Measurements from ENCODE around the gene C1orf210.
A peak's percentile ranks its signal among the peaks of the same experiment; 100 is the strongest.

Gene C1orf210

DNA sequence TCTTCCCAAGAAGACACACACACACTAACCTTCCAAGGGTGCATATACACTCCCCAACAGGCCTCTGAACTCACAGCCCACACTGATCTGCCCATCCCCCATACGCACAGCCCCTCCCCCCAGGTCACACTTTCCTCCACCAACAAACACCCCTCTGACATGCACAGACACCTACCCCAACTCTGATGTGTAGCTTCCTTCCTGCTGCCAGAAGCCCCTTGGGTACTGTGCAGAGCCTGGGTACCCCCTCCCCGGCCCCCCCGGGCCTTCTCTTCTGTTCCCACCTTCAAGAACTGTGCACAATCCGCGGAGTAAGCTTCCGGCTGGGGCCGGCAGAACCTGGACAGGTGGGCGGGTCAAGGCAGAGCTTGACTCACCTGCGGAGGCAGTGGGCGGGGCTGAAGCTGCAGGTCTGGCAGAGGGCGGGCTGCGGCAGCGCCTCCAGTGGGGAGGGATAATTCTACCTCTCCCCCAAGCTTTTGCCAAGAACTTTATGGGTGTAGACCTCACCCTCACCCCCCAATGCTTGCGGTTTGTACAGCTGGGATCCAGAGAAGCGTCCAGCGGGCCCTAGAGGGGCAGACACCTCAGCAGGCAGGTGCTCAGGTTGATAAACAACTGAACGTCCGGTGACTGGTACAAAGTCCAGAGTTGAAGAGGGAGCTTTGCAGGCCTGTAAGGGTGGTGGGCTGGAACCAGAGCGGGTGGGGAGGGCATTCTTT lies at the start of gene C1orf210:
Gene C1orf210 (minus strand): TSS at position 313 of the 722 bp plus-strand sequence. CDS start 2,311 bp downstream, outside the sequence.
- Histone ChIP-seq H3K9me3 (ENCODE audit: control insufficient read depth in 2 of 2, low read length in 2 of 2) (no peaks in the 10 kb centered on the region), H3K27ac (ENCODE audit: low read depth in 2 of 2, low read length in 2 of 2) (peak within 1 kb of the TSS; percentile 92 to 98), H3K27me3 (ENCODE audit: control insufficient read depth in 2 of 2, insufficient read depth in 2 of 2, low read length in 2 of 2) (no peaks in the 10 kb centered on the region), H3K4me3 (ENCODE audit: low read length in 2 of 2) (peak within 1 kb of the TSS; percentile 83 to 92), H3K4me1 (ENCODE audit: control insufficient read depth in 2 of 2, insufficient read depth in 2 of 2, low read length in 2 of 2) (peaks cover 11 to 29% of the 10 kb centered on the region in 2 donors), H3K36me3 (ENCODE audit: control insufficient read depth in 2 of 2, insufficient read depth in 2 of 2, low read length in 2 of 2) (peaks cover 0 to 7% of the 10 kb centered on the region in 2 donors), H3K9ac (ENCODE audit: low read depth in 1 of 2, low read length in 2 of 2) (peak within 1 kb of the TSS; percentile 92 to 98)

DNA sequence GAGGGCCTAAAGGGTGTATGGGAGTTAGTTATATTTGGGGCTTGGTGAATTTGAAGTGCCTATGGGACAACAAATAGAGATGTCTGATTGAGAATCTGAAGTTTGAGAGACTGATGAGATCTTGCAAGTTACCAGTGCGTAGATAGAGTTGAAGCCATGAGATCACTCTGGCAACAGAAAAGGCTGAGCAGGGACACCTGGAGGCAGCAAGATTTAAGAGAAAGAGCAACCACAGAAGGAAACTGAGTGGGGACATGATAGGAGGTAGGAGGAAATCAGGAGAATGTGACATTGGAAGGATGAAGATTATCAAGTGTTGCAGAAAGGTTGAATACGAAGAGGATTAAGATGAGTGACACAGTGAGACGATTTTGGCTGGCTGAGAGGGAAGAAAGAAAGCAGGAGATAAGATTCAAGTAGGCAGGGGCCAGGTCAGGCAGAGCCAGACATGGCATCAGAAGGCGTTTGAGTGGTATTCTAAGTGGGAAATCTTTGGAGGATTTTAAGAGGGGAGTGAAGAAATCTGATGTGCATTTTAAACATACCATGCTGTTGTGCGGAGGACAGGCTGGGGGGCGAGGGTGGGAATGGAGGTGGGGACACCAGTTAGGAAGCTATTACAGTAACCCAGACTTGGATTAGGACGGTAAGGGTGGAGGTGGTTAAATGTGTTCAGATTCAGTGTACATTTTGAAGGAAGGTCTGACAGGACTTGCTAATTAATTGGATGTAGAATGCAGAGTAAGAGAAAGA lies 49.2 kb upstream of the C1orf210 start:
- no peaks in the 10 kb centered on the region for H3K9me3 ChIP-seq (ENCODE audit: control insufficient read depth in 2 of 2, low read length in 2 of 2)
- no peaks in the 10 kb centered on the region for H3K36me3 ChIP-seq (ENCODE audit: control insufficient read depth in 2 of 2, insufficient read depth in 2 of 2, low read length in 2 of 2)
- no peak overlapping the region for H3K4me3 ChIP-seq (ENCODE audit: low read length in 2 of 2)
- peaks cover 3 to 7% of the 10 kb centered on the region in 2 donors for H3K4me1 ChIP-seq (ENCODE audit: control insufficient read depth in 2 of 2, insufficient read depth in 2 of 2, low read length in 2 of 2)
- no peak overlapping the region for H3K27ac ChIP-seq (ENCODE audit: low read depth in 2 of 2, low read length in 2 of 2)
- H3K9ac ChIP-seq (ENCODE audit: low read depth in 1 of 2, low read length in 2 of 2), result no peak overlapping the region
- no peaks in the 10 kb centered on the region for H3K27me3 ChIP-seq (ENCODE audit: control insufficient read depth in 2 of 2, insufficient read depth in 2 of 2, low read length in 2 of 2)

DNA sequence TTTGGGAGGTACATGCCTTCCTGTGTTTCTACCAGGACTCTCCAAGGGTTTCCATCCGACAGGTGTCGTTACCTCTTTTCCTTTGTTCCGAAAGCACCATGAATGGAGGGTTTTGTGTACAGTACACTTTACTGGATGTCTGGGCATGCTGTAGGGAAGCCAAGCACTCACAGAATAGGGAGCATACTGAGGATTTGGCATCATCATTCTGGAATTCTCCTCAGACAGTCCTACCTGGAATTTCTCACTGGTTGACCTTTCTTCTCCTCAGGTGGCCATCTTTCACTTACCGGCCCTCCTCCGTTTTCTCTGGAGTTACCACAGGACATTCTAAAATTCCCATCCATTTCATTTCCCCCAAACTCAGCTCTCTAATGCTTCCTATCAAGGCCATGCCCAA lies 46.3 kb upstream of the C1orf210 start:
- H3K27me3 ChIP-seq (ENCODE audit: control insufficient read depth in 2 of 2, insufficient read depth in 2 of 2, low read length in 2 of 2), result no peaks in the 10 kb centered on the region
- H3K4me3 ChIP-seq (ENCODE audit: low read length in 2 of 2), result no peak overlapping the region
- no peak overlapping the region for H3K27ac ChIP-seq (ENCODE audit: low read depth in 2 of 2, low read length in 2 of 2)
- peaks cover 3 to 7% of the 10 kb centered on the region in 2 donors for H3K4me1 ChIP-seq (ENCODE audit: control insufficient read depth in 2 of 2, insufficient read depth in 2 of 2, low read length in 2 of 2)
- H3K36me3 ChIP-seq (ENCODE audit: control insufficient read depth in 2 of 2, insufficient read depth in 2 of 2, low read length in 2 of 2), result no peaks in the 10 kb centered on the region
- H3K9me3 ChIP-seq (ENCODE audit: control insufficient read depth in 2 of 2, low read length in 2 of 2), result no peaks in the 10 kb centered on the region
- no peak overlapping the region for H3K9ac ChIP-seq (ENCODE audit: low read depth in 1 of 2, low read length in 2 of 2)

DNA sequence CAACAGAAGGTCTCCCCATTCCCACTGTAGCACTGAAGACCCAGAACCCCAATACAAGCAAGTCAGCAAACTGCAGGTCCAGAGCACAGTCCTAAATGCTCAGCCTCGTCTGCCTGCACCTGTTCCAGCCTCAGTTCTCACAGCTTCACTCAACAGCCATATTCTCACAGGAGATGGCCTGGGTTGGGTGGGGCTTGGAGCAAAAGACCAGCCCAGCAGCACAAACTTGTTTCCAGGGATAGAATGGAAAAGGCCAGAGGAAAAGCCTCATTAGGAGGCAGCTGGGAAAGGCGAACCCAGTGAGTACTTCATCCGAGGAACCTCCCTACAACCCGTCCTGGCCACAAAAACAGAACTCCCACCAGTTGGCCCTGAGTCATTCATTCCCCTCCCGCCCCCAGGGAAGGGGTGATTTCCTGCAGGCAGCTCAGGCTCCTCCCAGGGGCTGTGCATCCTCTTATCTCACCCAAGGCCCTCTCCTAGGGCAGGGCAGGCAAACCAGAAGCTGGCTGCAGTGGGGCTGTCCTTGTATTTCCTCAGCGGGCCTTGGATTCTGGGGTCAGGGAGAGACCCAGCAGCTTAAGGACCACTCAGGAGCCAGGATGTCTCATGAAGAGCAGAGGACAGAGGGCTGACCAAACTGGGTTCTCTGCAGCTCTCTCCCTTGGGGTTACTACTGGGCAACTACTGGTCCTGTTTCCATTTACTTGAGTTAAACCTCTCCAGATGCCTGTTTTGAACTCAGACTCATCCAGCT lies 44.8 kb upstream of the C1orf210 start:
- no peak overlapping the region for H3K9ac ChIP-seq (ENCODE audit: low read depth in 1 of 2, low read length in 2 of 2)
- H3K36me3 ChIP-seq (ENCODE audit: control insufficient read depth in 2 of 2, insufficient read depth in 2 of 2, low read length in 2 of 2), result no peaks in the 10 kb centered on the region
- H3K27ac ChIP-seq (ENCODE audit: low read depth in 2 of 2, low read length in 2 of 2), result no peak overlapping the region
- H3K4me3 ChIP-seq (ENCODE audit: low read length in 2 of 2), result no peak overlapping the region
- H3K9me3 ChIP-seq (ENCODE audit: control insufficient read depth in 2 of 2, low read length in 2 of 2), result no peaks in the 10 kb centered on the region
- H3K4me1 ChIP-seq (ENCODE audit: control insufficient read depth in 2 of 2, insufficient read depth in 2 of 2, low read length in 2 of 2), result peaks cover 3 to 7% of the 10 kb centered on the region in 2 donors
- no peaks in the 10 kb centered on the region for H3K27me3 ChIP-seq (ENCODE audit: control insufficient read depth in 2 of 2, insufficient read depth in 2 of 2, low read length in 2 of 2)

DNA sequence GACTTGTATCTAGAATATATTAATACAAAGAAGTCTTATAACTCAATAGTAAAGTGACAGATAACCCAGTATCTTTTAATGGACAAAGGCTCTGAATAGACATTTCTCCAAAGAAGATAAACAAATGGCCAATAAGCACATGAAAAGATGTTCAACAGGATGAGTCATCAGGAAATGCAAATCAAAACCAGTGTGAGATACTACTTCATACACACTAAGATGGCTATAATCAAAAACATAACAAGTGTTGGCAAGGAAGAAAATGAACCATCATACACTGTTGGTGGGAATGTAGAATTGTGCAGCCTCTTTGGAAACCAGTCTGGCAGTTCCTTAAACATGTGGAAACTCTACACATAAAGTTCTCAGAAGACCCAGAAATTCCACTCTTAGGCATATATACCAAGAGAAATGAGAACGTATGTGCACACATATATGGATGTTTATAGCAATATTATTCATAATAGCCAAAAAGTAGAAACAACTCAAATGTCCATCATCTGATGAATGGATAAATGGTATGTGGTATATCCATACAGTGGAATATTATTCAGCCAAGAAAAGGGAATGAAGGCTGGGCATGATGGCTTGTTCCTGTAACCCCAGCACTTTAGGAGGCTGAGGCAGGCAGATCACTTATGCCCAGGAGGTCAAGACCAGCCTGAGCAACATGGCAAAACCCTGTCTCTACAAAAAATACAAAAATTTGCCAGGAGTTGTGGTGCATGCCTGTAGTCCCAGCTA lies 42.3 kb upstream of the C1orf210 start:
- Histone ChIP-seq H3K27me3 (ENCODE audit: control insufficient read depth in 2 of 2, insufficient read depth in 2 of 2, low read length in 2 of 2) (no peaks in the 10 kb centered on the region), H3K4me3 (ENCODE audit: low read length in 2 of 2) (no peak overlapping the region), H3K9me3 (ENCODE audit: control insufficient read depth in 2 of 2, low read length in 2 of 2) (no peaks in the 10 kb centered on the region), H3K36me3 (ENCODE audit: control insufficient read depth in 2 of 2, insufficient read depth in 2 of 2, low read length in 2 of 2) (no peaks in the 10 kb centered on the region), H3K27ac (ENCODE audit: low read depth in 2 of 2, low read length in 2 of 2) (no peak overlapping the region), H3K9ac (ENCODE audit: low read depth in 1 of 2, low read length in 2 of 2) (no peak overlapping the region), H3K4me1 (ENCODE audit: control insufficient read depth in 2 of 2, insufficient read depth in 2 of 2, low read length in 2 of 2) (peaks cover 3 to 7% of the 10 kb centered on the region in 2 donors)

DNA sequence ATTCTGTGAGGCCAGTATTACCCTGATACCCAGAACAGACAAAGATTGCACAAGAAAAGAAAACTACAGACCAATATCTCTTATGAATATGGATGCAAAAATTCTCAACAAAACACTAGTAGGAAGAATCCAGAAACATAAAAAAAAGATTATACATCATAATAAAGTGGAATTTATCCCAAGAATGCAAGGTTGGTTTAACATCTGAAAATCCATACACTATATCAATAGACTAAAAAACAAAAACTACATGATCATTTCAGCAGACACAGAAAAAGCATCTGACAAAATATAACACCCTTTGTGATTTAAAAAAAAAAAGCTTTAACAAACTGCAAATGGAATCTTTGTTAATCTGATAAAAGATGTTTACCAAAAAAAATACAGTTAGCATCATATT lies 40.0 kb upstream of the C1orf210 start:
- Histone ChIP-seq H3K27ac (ENCODE audit: low read depth in 2 of 2, low read length in 2 of 2) (no peak overlapping the region), H3K9me3 (ENCODE audit: control insufficient read depth in 2 of 2, low read length in 2 of 2) (no peaks in the 10 kb centered on the region), H3K36me3 (ENCODE audit: control insufficient read depth in 2 of 2, insufficient read depth in 2 of 2, low read length in 2 of 2) (no peaks in the 10 kb centered on the region), H3K4me3 (ENCODE audit: low read length in 2 of 2) (no peak overlapping the region), H3K4me1 (ENCODE audit: control insufficient read depth in 2 of 2, insufficient read depth in 2 of 2, low read length in 2 of 2) (peaks cover 3 to 6% of the 10 kb centered on the region in 2 donors), H3K9ac (ENCODE audit: low read depth in 1 of 2, low read length in 2 of 2) (no peak overlapping the region), H3K27me3 (ENCODE audit: control insufficient read depth in 2 of 2, insufficient read depth in 2 of 2, low read length in 2 of 2) (no peaks in the 10 kb centered on the region)

DNA sequence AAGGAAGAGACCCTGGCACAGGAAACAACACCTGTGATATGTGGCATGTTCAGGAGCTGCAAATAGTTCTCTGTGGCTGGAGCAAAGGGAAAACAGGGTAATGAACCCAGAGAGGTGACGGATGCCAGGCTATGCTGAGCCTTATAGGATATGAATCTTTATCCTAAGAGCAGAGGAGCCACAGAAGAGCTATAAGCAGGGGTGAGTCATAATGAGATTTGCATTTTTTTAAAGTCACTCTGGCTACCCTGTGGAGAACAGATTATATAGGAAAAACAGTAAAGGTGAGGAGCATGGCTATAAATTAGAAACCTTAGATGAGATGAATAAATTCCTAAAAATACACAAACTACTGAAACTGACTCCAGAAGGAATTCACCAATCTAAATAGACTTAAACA lies 39.4 kb upstream of the C1orf210 start:
- Histone ChIP-seq H3K27ac (ENCODE audit: low read depth in 2 of 2, low read length in 2 of 2) (no peak overlapping the region), H3K27me3 (ENCODE audit: control insufficient read depth in 2 of 2, insufficient read depth in 2 of 2, low read length in 2 of 2) (no peaks in the 10 kb centered on the region), H3K36me3 (ENCODE audit: control insufficient read depth in 2 of 2, insufficient read depth in 2 of 2, low read length in 2 of 2) (no peaks in the 10 kb centered on the region), H3K4me1 (ENCODE audit: control insufficient read depth in 2 of 2, insufficient read depth in 2 of 2, low read length in 2 of 2) (peaks cover under 1% of the 10 kb centered on the region in 2 donors), H3K9ac (ENCODE audit: low read depth in 1 of 2, low read length in 2 of 2) (no peak overlapping the region), H3K9me3 (ENCODE audit: control insufficient read depth in 2 of 2, low read length in 2 of 2) (no peaks in the 10 kb centered on the region), H3K4me3 (ENCODE audit: low read length in 2 of 2) (no peak overlapping the region)

DNA sequence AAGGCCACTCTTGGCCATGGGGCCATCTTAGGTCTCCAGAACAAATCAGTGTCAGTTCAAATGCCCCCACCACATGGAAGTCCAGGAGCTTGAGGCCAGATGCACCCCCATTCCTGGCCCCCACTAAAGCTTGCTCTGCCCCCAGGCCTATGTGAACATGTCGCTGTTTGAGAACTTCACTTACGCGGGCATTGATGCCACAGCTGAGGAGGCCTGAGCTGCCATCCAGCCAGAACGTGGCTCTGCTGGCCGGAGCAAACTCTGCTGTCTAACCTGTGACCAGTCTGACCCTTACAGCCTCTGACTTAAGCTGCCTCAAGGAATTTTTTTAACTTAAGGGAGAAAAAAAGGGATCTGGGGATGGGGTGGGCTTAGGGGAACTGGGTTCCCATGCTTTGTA lies 37.1 kb upstream of the C1orf210 start:
- H3K4me1 ChIP-seq (ENCODE audit: control insufficient read depth in 2 of 2, insufficient read depth in 2 of 2, low read length in 2 of 2), result no peaks in the 10 kb centered on the region
- no peak overlapping the region for H3K4me3 ChIP-seq (ENCODE audit: low read length in 2 of 2)
- no peak overlapping the region for H3K27ac ChIP-seq (ENCODE audit: low read depth in 2 of 2, low read length in 2 of 2)
- H3K36me3 ChIP-seq (ENCODE audit: control insufficient read depth in 2 of 2, insufficient read depth in 2 of 2, low read length in 2 of 2), result no peaks in the 10 kb centered on the region
- H3K9me3 ChIP-seq (ENCODE audit: control insufficient read depth in 2 of 2, low read length in 2 of 2), result no peaks in the 10 kb centered on the region
- no peak overlapping the region for H3K9ac ChIP-seq (ENCODE audit: low read depth in 1 of 2, low read length in 2 of 2)
- H3K27me3 ChIP-seq (ENCODE audit: control insufficient read depth in 2 of 2, insufficient read depth in 2 of 2, low read length in 2 of 2), result no peaks in the 10 kb centered on the region

DNA sequence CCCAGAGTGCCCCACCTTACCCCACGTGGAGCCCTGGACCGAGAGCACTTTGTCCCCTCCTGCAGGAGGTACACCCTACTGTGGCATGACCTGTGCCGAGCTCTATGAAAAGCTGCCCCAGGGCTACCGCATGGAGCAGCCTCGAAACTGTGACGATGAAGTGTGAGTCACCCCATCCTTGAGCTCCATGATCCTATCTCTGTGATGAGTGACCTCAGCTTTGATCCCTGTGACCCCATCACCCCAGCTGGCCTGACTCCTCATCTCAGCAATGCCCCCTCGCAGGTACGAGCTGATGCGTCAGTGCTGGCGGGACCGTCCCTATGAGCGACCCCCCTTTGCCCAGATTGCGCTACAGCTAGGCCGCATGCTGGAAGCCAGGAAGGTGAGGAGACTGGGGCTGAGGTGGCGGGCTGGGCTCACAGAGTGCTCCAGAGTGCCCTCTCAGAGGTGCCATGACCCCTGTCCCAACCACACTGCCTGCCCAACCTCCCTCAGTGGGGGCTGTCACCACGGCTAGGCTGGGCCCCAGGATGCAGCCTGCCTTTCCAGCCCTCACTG lies 36.0 kb upstream of the C1orf210 start:
- Histone ChIP-seq H3K27ac (ENCODE audit: low read depth in 2 of 2, low read length in 2 of 2) (no peak overlapping the region), H3K4me3 (ENCODE audit: low read length in 2 of 2) (no peak overlapping the region), H3K27me3 (ENCODE audit: control insufficient read depth in 2 of 2, insufficient read depth in 2 of 2, low read length in 2 of 2) (no peaks in the 10 kb centered on the region), H3K4me1 (ENCODE audit: control insufficient read depth in 2 of 2, insufficient read depth in 2 of 2, low read length in 2 of 2) (no peaks in the 10 kb centered on the region), H3K9ac (ENCODE audit: low read depth in 1 of 2, low read length in 2 of 2) (no peak overlapping the region), H3K9me3 (ENCODE audit: control insufficient read depth in 2 of 2, low read length in 2 of 2) (no peaks in the 10 kb centered on the region), H3K36me3 (ENCODE audit: control insufficient read depth in 2 of 2, insufficient read depth in 2 of 2, low read length in 2 of 2) (no peaks in the 10 kb centered on the region)
